ENCODE measurements around the gene GOT1.

GOT1 gene

GRCh38 chr10:99394761-99395386 is 35.5 kb downstream of the GOT1 start:
- no peaks in the 10 kb centered on the region for H3K4me1 Mint-ChIP-seq (ENCODE audit: low read depth)
- no peak overlapping the region for H3K27ac Mint-ChIP-seq
- H3K4me3 Mint-ChIP-seq = no peak overlapping the region
- no peaks in the 10 kb centered on the region for H3K27me3 Mint-ChIP-seq
- H3K36me3 Mint-ChIP-seq (ENCODE audit: low read depth) = peaks cover 35% of the 10 kb centered on the region
- no peaks in the 10 kb centered on the region for H3K9me3 Mint-ChIP-seq

GRCh38 chr10:99394256-99394655 is 36.2 kb downstream of the GOT1 start:
- H3K36me3 Mint-ChIP-seq (ENCODE audit: low read depth) = peaks cover 31% of the 10 kb centered on the region
- H3K27me3 Mint-ChIP-seq = no peaks in the 10 kb centered on the region
- no peaks in the 10 kb centered on the region for H3K4me1 Mint-ChIP-seq (ENCODE audit: low read depth)
- H3K27ac Mint-ChIP-seq = no peak overlapping the region
- no peak overlapping the region for H3K4me3 Mint-ChIP-seq
- H3K9me3 Mint-ChIP-seq = no peaks in the 10 kb centered on the region

GRCh38 chr10:99393683-99394082 is 36.7 kb downstream of the GOT1 start:
- no peaks in the 10 kb centered on the region for H3K27me3 Mint-ChIP-seq

GRCh38 chr10:99393036-99393435 is 37.4 kb downstream of the GOT1 start:
- Mint-ChIP-seq H3K4me3 (no peak overlapping the region), H3K36me3 (ENCODE audit: low read depth) (peaks cover 24% of the 10 kb centered on the region), H3K27ac (no peak overlapping the region), H3K4me1 (ENCODE audit: low read depth) (no peaks in the 10 kb centered on the region), H3K9me3 (no peaks in the 10 kb centered on the region), H3K27me3 (no peaks in the 10 kb centered on the region)

More at GRCh38 chr10:99393683-99394082, 36.7 kb downstream of the GOT1 start:
- Mint-ChIP-seq H3K4me3 (no peak overlapping the region), H3K4me1 (ENCODE audit: low read depth) (no peaks in the 10 kb centered on the region), H3K9me3 (no peaks in the 10 kb centered on the region), H3K27ac (no peak overlapping the region), H3K36me3 (ENCODE audit: low read depth) (peaks cover 25% of the 10 kb centered on the region)

- Mint-ChIP-seq H3K9me3 (no peaks in the 10 kb centered on the region), H3K27ac (no peak overlapping the region), H3K36me3 (ENCODE audit: low read depth) (peaks cover 17% of the 10 kb centered on the region), H3K27me3 (no peaks in the 10 kb centered on the region), H3K4me3 (no peak overlapping the region), H3K4me1 (ENCODE audit: low read depth) (no peaks in the 10 kb centered on the region)
Measured at GRCh38 chr10:99391346-99391745, 39.1 kb downstream of the GOT1 start.

- H3K27ac Mint-ChIP-seq = no peak overlapping the region
- H3K4me1 Mint-ChIP-seq (ENCODE audit: low read depth) = no peaks in the 10 kb centered on the region
- no peak overlapping the region for H3K4me3 Mint-ChIP-seq
- H3K27me3 Mint-ChIP-seq = peaks cover 3% of the 10 kb centered on the region
- peaks cover 7% of the 10 kb centered on the region for H3K36me3 Mint-ChIP-seq (ENCODE audit: low read depth)
- no peaks in the 10 kb centered on the region for H3K9me3 Mint-ChIP-seq
Measured at GRCh38 chr10:99389729-99390480, 40.5 kb downstream of the GOT1 start.

- Mint-ChIP-seq H3K27me3 (peaks cover 7% of the 10 kb centered on the region), H3K36me3 (ENCODE audit: low read depth) (no peaks in the 10 kb centered on the region)
Measured at GRCh38 chr10:99387541-99387940, 42.9 kb downstream of the GOT1 start.

GRCh38 chr10:99387071-99387470 is 43.4 kb downstream of the GOT1 start:
- H3K4me3 Mint-ChIP-seq = no peak overlapping the region
- no peaks in the 10 kb centered on the region for H3K4me1 Mint-ChIP-seq (ENCODE audit: low read depth)
- no peaks in the 10 kb centered on the region for H3K36me3 Mint-ChIP-seq (ENCODE audit: low read depth)
- H3K9me3 Mint-ChIP-seq = no peaks in the 10 kb centered on the region
- H3K27me3 Mint-ChIP-seq = peaks cover 7% of the 10 kb centered on the region
- H3K27ac Mint-ChIP-seq = no peak overlapping the region

More at GRCh38 chr10:99387541-99387940, 42.9 kb downstream of the GOT1 start:
- Mint-ChIP-seq H3K4me1 (ENCODE audit: low read depth) (no peaks in the 10 kb centered on the region), H3K4me3 (no peak overlapping the region), H3K27ac (no peak overlapping the region), H3K9me3 (no peaks in the 10 kb centered on the region)

- Mint-ChIP-seq H3K36me3 (ENCODE audit: low read depth) (no peaks in the 10 kb centered on the region), H3K27me3 (peaks cover 12% of the 10 kb centered on the region), H3K9me3 (no peaks in the 10 kb centered on the region), H3K4me3 (no peak overlapping the region), H3K27ac (no peak overlapping the region), H3K4me1 (ENCODE audit: low read depth) (no peaks in the 10 kb centered on the region)
Measured at GRCh38 chr10:99382176-99382575, 48.2 kb downstream of the GOT1 start.

GRCh38 chr10:99375426-99375825 is 55.0 kb downstream of the GOT1 start:
- peaks cover 48% of the 10 kb centered on the region for H3K27me3 Mint-ChIP-seq
- no peaks in the 10 kb centered on the region for H3K36me3 Mint-ChIP-seq (ENCODE audit: low read depth)
- no peak overlapping the region for H3K27ac Mint-ChIP-seq

GRCh38 chr10:99374972-99375371 is 55.5 kb downstream of the GOT1 start:
- Mint-ChIP-seq H3K27me3 (peaks cover 48% of the 10 kb centered on the region), H3K4me1 (ENCODE audit: low read depth) (peaks cover 9% of the 10 kb centered on the region), H3K4me3 (no peak overlapping the region), H3K9me3 (no peaks in the 10 kb centered on the region), H3K36me3 (ENCODE audit: low read depth) (no peaks in the 10 kb centered on the region), H3K27ac (no peak overlapping the region)

More at GRCh38 chr10:99375426-99375825, 55.0 kb downstream of the GOT1 start:
- H3K4me3 Mint-ChIP-seq = no peak overlapping the region
- peaks cover 9% of the 10 kb centered on the region for H3K4me1 Mint-ChIP-seq (ENCODE audit: low read depth)
- H3K9me3 Mint-ChIP-seq = no peaks in the 10 kb centered on the region

- Mint-ChIP-seq H3K27me3 (peaks cover 53% of the 10 kb centered on the region), H3K9me3 (no peaks in the 10 kb centered on the region), H3K4me3 (no peak overlapping the region), H3K4me1 (ENCODE audit: low read depth) (peaks cover 9% of the 10 kb centered on the region), H3K36me3 (ENCODE audit: low read depth) (no peaks in the 10 kb centered on the region), H3K27ac (no peak overlapping the region)
Measured at GRCh38 chr10:99374526-99374925, 55.9 kb downstream of the GOT1 start.

- H3K27me3 Mint-ChIP-seq = peaks cover 59% of the 10 kb centered on the region
- H3K4me3 Mint-ChIP-seq = no peak overlapping the region
- H3K9me3 Mint-ChIP-seq = no peaks in the 10 kb centered on the region
- peaks cover 9% of the 10 kb centered on the region for H3K4me1 Mint-ChIP-seq (ENCODE audit: low read depth)
- H3K36me3 Mint-ChIP-seq (ENCODE audit: low read depth) = no peaks in the 10 kb centered on the region
- H3K27ac Mint-ChIP-seq = no peak overlapping the region
Measured at GRCh38 chr10:99372546-99373271, 57.7 kb downstream of the GOT1 start.

GRCh38 chr10:99370993-99371392 is 59.4 kb downstream of the GOT1 start:
- no peak overlapping the region for H3K4me3 Mint-ChIP-seq
- H3K36me3 Mint-ChIP-seq (ENCODE audit: low read depth) = no peaks in the 10 kb centered on the region
- no peak overlapping the region for H3K27ac Mint-ChIP-seq
- no peaks in the 10 kb centered on the region for H3K9me3 Mint-ChIP-seq
- H3K27me3 Mint-ChIP-seq = peaks cover 61% of the 10 kb centered on the region
- H3K4me1 Mint-ChIP-seq (ENCODE audit: low read depth) = peaks cover 9% of the 10 kb centered on the region

GRCh38 chr10:99369551-99369950 is 60.9 kb downstream of the GOT1 start:
- Mint-ChIP-seq H3K9me3 (no peaks in the 10 kb centered on the region), H3K4me3 (no peak overlapping the region), H3K27ac (no peak overlapping the region), H3K4me1 (ENCODE audit: low read depth) (peaks cover 9% of the 10 kb centered on the region), H3K27me3 (peaks cover 60% of the 10 kb centered on the region), H3K36me3 (ENCODE audit: low read depth) (no peaks in the 10 kb centered on the region)
